MM.1S (cell line): ENCODE results near the gene IL18BP.

Source experiments
- CTCF ChIP-seq: fragments of 300-600 bp; sonication (generic); IDR thresholded peaks from 2 replicates; pipeline ENCODE4 v1.5.1; 2016; ENCODE audit warnings: antibody characterized with exemption, low read length, mixed read lengths
- EZH2phosphoT487 ChIP-seq: fragments of 300-600 bp; sonication (generic); IDR thresholded peaks from 2 replicates; pipeline ENCODE4 v1.6.1; 2018; ENCODE audit warnings: antibody characterized with exemption, low read length

GRCh38 chr11:71998649-71999310, at the start of gene IL18BP:
- TF ChIP-seq CTCF: no peak
- no peak for TF ChIP-seq EZH2phosphoT487
